Measurements from ENCODE around the gene LINC01488.

Gene LINC01488

DNA sequence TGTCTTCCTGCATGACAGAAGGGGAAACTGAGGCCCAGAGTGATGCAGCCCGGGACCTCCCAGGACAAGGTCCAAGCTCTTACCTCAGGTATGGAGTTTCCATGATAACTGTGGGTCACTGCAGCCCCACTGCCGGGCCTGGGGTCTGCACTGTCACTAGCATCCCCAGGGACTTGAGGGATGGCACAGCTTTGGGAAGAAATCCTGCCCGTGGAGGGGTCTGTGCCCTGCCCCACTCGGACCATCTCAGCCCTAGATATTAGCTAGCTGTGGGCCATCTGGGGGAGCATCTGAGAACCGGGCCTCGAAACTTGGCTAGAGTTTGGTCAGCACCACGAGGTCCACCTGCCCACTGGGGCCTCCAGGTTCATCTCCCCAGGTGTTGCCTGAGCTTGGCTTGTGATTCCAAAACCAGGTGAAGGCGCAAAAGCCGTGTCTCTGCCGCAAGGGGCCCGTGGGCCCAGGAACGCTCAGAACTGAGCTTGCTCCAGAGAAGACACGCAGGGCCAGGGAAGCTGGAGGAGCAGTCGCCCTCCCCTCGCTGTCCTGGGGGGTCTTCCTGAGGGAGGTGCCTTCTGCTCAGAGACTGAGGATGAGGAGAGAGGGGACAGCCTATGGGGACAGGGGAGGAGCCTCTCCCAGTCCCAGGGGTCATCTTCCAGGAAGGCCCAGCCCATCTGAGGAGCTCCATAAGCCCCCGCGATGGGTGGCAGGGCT lies 4.8 kb downstream of the LINC01488 start:
- Histone ChIP-seq H3K9me3 (ENCODE audit: low read length) (no peaks in the 10 kb centered on the region), H3K27ac (ENCODE audit: low read depth, low read length) (no peak overlapping the region)

DNA sequence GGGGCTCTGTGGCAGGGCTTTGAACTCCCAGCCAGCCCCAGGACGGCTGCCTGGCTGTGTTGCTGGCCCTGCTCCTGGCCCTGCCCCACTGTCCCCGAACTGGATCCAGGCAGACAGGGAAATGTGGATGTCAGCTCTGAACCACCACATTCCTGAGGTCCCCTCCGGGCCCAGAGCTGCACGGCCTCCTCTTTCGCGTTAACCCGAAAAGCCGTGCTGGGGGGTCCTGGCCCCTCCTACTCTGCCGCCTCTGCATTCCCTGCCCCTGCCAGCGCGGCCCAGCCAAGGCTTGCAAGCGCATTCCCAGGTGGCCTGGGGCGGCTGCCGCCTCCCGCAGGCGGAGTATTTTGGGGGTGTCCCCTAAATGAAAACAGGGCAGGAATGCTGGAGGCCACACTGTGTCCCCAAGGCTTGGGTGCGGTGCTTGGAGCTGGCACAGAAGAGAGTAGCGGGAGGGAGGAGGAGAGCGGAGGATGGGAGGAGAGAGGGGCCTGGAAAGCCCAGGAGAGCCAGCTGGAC lies 5.4 kb downstream of the LINC01488 start:
- Histone ChIP-seq H3K9me3 (ENCODE audit: low read length) (no peaks in the 10 kb centered on the region), H3K36me3 (ENCODE audit: insufficient read depth, low read length) (no peaks in the 10 kb centered on the region), H3K4me1 (ENCODE audit: insufficient read depth, low read length) (peaks cover 12% of the 10 kb centered on the region), H3K4me3 (ENCODE audit: low read depth in 1 of 2, low read length in 2 of 2) (no peak overlapping the region), H3K27me3 (ENCODE audit: control insufficient read depth in 1 of 2, insufficient read depth in 2 of 2, low read length in 2 of 2) (no peaks in the 10 kb centered on the region), H3K27ac (ENCODE audit: low read depth, low read length) (no peak overlapping the region), H3K9ac (ENCODE audit: low read length) (no peak overlapping the region)

More for the DNA sequence above, 4.8 kb downstream of the LINC01488 start:
- Histone ChIP-seq H3K27me3 (ENCODE audit: control insufficient read depth in 1 of 2, insufficient read depth in 2 of 2, low read length in 2 of 2) (no peaks in the 10 kb centered on the region), H3K4me1 (ENCODE audit: insufficient read depth, low read length) (peaks cover 12% of the 10 kb centered on the region), H3K36me3 (ENCODE audit: insufficient read depth, low read length) (no peaks in the 10 kb centered on the region), H3K4me3 (ENCODE audit: low read depth in 1 of 2, low read length in 2 of 2) (no peak overlapping the region), H3K9ac (ENCODE audit: low read length) (no peak overlapping the region)

DNA sequence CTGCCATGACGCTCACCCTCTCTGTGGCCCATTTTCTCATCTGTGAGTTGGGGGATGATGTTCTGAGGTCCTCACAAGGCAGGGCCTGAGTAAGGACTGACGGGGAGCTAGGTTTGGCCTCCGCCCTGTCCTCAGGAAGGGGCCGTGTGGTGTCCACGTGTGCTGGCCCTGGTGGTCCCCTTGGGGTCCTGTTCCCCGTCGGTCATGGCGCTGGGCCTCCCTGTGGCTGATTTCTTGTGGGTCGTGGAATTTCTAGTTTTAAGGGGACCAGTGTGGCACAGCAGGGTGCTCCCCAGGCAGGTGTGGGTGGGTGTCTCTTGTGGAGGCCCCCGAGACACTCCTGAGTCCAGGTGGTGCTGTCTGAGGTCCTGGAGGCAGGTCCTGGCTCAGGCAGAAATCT lies 5.9 kb downstream of the LINC01488 start:
- H3K4me1 ChIP-seq (ENCODE audit: insufficient read depth, low read length) = peaks cover 12% of the 10 kb centered on the region
- H3K27me3 ChIP-seq (ENCODE audit: control insufficient read depth in 1 of 2, insufficient read depth in 2 of 2, low read length in 2 of 2) = no peaks in the 10 kb centered on the region

DNA sequence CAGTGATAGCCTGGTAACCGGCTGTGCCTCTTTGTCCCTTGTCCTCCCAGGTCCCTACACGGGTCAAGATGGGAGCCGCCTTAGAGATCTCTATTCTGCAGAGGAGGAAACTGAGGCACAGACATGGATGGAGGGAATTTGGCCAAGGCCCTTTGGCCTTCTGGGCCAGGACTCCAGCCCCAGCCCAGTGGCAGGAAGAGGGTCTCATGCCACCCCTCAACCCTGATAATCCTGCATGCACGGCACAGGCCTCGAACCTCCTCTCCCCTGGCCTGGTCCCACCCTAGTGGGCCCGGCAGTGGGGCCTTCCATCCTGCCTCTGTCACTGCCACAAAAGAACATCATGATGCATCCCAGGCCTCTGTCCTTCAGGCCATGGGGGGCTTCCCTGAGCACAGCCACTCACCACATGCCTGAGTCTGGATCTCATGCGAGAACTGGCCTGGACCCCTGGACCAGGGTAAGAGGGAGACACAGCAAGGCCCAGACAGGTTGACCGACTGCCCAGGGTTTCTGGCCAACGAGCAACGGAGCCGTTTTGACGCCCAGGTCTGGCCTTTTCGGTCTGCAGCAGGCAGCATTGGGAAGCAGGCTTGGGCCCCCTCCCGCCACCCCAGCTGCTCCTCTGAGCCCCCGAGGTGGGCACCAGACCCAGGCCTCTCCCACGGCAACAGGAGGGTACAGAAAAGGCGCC lies 6.5 kb downstream of the LINC01488 start:
- Histone ChIP-seq H3K4me1 (ENCODE audit: insufficient read depth, low read length) (peaks cover 12% of the 10 kb centered on the region), H3K27me3 (ENCODE audit: control insufficient read depth in 1 of 2, insufficient read depth in 2 of 2, low read length in 2 of 2) (no peaks in the 10 kb centered on the region), H3K9ac (ENCODE audit: low read length) (no peak overlapping the region), H3K4me3 (ENCODE audit: low read depth in 1 of 2, low read length in 2 of 2) (no peak overlapping the region), H3K27ac (ENCODE audit: low read depth, low read length) (no peak overlapping the region), H3K9me3 (ENCODE audit: low read length) (no peaks in the 10 kb centered on the region), H3K36me3 (ENCODE audit: insufficient read depth, low read length) (no peaks in the 10 kb centered on the region)

More for the DNA sequence above, 5.9 kb downstream of the LINC01488 start:
- H3K9me3 ChIP-seq (ENCODE audit: low read length) = no peaks in the 10 kb centered on the region
- H3K4me3 ChIP-seq (ENCODE audit: low read depth in 1 of 2, low read length in 2 of 2) = no peak overlapping the region
- no peak overlapping the region for H3K9ac ChIP-seq (ENCODE audit: low read length)
- H3K36me3 ChIP-seq (ENCODE audit: insufficient read depth, low read length) = no peaks in the 10 kb centered on the region
- H3K27ac ChIP-seq (ENCODE audit: low read depth, low read length) = no peak overlapping the region

DNA sequence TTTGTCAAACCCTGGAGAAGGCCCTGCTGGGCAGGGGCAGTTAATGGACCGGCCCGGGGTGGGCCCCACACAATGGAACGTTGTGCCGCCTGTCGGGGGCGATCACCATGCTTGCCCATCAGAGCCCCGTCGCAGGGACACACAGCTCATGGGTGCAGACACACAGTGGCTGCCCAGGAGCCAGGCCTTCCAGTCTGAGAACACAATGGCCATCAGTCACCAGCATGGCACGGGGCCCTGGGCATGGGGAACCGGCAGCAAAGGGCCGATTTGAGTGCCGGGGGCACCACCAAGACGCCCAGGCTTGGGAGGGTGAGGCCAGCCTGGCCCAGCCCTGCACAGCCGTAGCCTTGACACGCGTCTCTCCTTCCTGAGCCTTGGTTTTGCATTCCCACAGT lies 7.1 kb downstream of the LINC01488 start:
- Histone ChIP-seq H3K27me3 (ENCODE audit: control insufficient read depth in 1 of 2, insufficient read depth in 2 of 2, low read length in 2 of 2) (no peaks in the 10 kb centered on the region), H3K36me3 (ENCODE audit: insufficient read depth, low read length) (no peaks in the 10 kb centered on the region), H3K9ac (ENCODE audit: low read length) (no peak overlapping the region), H3K27ac (ENCODE audit: low read depth, low read length) (no peak overlapping the region), H3K4me1 (ENCODE audit: insufficient read depth, low read length) (peaks cover 12% of the 10 kb centered on the region), H3K9me3 (ENCODE audit: low read length) (no peaks in the 10 kb centered on the region), H3K4me3 (ENCODE audit: low read depth in 1 of 2, low read length in 2 of 2) (no peak overlapping the region)

DNA sequence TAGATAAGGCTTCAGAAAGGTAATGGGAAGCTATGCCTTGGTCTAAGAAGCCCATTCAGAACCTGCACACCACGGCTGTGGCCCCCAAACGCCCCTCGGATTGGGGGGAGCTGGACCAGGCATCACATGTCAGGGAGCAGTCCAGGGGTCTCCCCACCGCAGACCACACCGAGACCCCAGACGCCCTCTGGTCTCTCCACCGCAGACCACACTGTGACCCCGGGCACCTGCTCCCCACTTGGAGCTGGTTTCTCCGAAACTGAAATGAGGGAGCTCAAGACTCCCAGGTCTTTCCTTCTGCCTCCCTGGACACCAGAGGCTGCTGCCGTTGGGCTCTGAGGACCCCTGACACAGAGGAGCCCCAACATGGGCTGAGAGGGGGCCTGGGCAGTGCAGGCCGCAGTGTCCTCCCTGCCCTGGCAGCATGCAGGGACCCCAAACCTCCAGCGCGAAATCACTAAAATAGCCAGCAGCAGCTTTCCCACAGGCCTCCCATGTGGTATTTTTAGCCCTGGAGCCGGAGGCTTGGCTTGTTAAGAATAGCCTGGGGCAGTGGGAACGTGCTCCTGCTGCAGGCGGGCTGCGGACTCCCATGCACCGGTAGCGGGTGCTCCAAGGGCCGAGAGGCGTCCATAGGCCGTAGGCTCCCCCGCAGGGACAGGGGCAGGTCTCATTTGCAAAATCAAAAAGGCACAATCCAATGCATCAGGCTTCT lies 7.7 kb downstream of the LINC01488 start:
- H3K9me3 ChIP-seq (ENCODE audit: low read length) = no peaks in the 10 kb centered on the region
- H3K4me3 ChIP-seq (ENCODE audit: low read depth in 1 of 2, low read length in 2 of 2) = no peak overlapping the region
- peaks cover 12% of the 10 kb centered on the region for H3K4me1 ChIP-seq (ENCODE audit: insufficient read depth, low read length)
- no peaks in the 10 kb centered on the region for H3K27me3 ChIP-seq (ENCODE audit: control insufficient read depth in 1 of 2, insufficient read depth in 2 of 2, low read length in 2 of 2)
- no peaks in the 10 kb centered on the region for H3K36me3 ChIP-seq (ENCODE audit: insufficient read depth, low read length)
- H3K9ac ChIP-seq (ENCODE audit: low read length) = no peak overlapping the region
- no peak overlapping the region for H3K27ac ChIP-seq (ENCODE audit: low read depth, low read length)

DNA sequence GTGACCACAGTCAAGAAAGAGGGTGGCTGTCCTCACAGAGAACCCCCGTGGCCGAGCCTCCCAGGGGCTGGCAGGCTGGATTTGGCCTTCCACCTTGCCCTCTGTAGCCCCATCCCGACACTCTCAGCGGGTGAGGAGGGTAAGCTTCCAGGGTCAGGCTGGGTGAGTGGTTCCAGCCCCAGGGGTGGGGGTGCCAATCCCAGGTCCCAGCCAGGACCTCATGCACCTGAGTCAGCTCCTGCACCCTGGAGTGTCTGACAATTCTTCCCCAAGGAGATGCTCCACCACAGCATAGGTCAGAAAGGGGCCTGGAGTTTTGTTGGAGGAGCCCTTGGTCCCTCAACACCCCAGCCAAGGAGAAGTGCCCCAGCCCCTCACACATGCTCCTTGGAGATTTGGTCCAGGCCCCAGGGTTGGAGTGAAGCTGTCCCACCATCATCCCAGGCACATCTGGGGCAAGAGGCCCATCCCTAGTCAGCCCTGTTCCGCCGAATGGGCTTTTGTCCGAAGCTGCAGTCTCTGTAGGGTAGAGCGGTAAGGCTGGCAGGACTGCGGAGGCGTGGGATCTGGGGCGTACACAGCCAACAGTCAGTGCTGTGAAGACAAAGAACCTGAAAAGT lies 8.4 kb downstream of the LINC01488 start:
- H3K36me3 ChIP-seq (ENCODE audit: insufficient read depth, low read length) = no peaks in the 10 kb centered on the region
- no peak overlapping the region for H3K4me3 ChIP-seq (ENCODE audit: low read depth in 1 of 2, low read length in 2 of 2)
- no peaks in the 10 kb centered on the region for H3K9me3 ChIP-seq (ENCODE audit: low read length)
- H3K4me1 ChIP-seq (ENCODE audit: insufficient read depth, low read length) = peaks cover 12% of the 10 kb centered on the region
- H3K27ac ChIP-seq (ENCODE audit: low read depth, low read length) = no peak overlapping the region
- no peaks in the 10 kb centered on the region for H3K27me3 ChIP-seq (ENCODE audit: control insufficient read depth in 1 of 2, insufficient read depth in 2 of 2, low read length in 2 of 2)
- no peak overlapping the region for H3K9ac ChIP-seq (ENCODE audit: low read length)

DNA sequence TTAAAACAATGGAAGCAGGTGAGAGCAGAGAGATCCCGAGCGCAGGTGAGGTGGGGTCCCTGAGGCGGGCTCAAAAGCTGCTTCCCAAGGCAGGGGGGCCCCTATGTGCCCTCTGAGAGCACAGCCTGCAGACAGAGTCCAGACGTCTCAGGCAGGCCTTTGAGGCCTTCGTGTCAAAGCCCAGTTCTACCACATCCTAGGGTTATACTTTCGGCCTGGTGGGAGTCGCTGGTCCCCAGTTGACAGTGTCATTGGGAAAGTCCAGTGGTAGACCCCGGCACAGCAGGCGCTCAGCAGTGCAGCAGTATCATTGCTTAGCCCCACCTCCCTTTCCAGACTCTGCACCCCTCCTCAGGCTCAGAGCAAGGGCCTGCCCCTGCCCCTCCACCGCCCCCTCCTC lies 9.1 kb downstream of the LINC01488 start:
- no peaks in the 10 kb centered on the region for H3K36me3 ChIP-seq (ENCODE audit: insufficient read depth, low read length)
- no peaks in the 10 kb centered on the region for H3K27me3 ChIP-seq (ENCODE audit: control insufficient read depth in 1 of 2, insufficient read depth in 2 of 2, low read length in 2 of 2)
- no peak overlapping the region for H3K9ac ChIP-seq (ENCODE audit: low read length)
- H3K27ac ChIP-seq (ENCODE audit: low read depth, low read length) = no peak overlapping the region
- H3K9me3 ChIP-seq (ENCODE audit: low read length) = no peaks in the 10 kb centered on the region
- peaks cover 12% of the 10 kb centered on the region for H3K4me1 ChIP-seq (ENCODE audit: insufficient read depth, low read length)
- H3K4me3 ChIP-seq (ENCODE audit: low read depth in 1 of 2, low read length in 2 of 2) = no peak overlapping the region

DNA sequence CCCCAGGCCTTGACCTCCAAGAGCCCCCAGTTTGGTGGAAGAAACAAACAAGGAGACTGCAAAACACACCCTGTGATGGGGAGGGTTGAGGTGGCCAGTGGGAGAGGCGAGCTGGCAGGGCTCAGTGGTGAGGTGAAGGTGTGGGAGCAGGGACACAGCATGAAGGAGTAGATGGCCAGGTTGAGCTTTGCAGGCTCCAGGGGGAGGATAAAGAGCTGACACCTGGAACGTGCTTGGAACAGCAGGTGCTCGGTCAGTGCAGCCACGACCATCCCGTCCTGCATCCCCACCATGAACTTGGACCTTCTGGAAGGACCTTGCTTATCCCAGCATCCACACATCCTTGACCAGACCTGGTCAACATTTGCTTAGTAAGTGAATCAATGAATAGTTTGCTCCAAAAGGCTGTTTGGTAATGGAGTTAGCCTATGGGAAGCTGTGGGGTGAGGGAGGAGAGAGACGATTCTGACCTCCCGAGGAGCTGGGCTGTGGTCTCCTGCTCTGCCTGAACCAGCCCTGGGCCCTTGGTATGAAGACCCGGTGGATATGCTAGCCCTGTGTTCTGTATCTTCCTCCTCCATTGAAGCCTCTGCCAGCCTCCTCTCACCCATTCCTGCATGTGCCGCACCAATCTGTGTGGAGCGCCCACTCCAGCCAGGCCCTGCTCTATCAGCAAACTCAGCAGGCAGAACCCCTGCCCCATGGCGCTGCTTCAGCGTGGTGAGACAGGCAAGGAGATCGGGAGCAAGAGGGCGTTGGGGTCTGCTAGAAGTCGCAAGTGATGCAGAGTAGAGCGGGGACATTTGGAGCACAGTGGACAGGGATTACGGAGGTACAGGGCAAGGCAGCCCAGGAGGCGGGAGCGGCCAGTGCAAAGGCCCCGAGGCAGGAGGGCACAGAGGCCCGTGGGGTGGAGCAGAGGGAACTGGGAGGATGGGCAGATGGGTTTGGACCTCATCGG lies 9.9 kb downstream of the LINC01488 start:
- H3K9ac ChIP-seq (ENCODE audit: low read length) = no peak overlapping the region
- H3K36me3 ChIP-seq (ENCODE audit: insufficient read depth, low read length) = no peaks in the 10 kb centered on the region
- peaks cover 16% of the 10 kb centered on the region for H3K4me1 ChIP-seq (ENCODE audit: insufficient read depth, low read length)
- H3K9me3 ChIP-seq (ENCODE audit: low read length) = no peaks in the 10 kb centered on the region
- H3K4me3 ChIP-seq (ENCODE audit: low read depth in 1 of 2, low read length in 2 of 2) = no peak overlapping the region
- H3K27ac ChIP-seq (ENCODE audit: low read depth, low read length) = no peak overlapping the region
- H3K27me3 ChIP-seq (ENCODE audit: control insufficient read depth in 1 of 2, insufficient read depth in 2 of 2, low read length in 2 of 2) = no peaks in the 10 kb centered on the region

DNA sequence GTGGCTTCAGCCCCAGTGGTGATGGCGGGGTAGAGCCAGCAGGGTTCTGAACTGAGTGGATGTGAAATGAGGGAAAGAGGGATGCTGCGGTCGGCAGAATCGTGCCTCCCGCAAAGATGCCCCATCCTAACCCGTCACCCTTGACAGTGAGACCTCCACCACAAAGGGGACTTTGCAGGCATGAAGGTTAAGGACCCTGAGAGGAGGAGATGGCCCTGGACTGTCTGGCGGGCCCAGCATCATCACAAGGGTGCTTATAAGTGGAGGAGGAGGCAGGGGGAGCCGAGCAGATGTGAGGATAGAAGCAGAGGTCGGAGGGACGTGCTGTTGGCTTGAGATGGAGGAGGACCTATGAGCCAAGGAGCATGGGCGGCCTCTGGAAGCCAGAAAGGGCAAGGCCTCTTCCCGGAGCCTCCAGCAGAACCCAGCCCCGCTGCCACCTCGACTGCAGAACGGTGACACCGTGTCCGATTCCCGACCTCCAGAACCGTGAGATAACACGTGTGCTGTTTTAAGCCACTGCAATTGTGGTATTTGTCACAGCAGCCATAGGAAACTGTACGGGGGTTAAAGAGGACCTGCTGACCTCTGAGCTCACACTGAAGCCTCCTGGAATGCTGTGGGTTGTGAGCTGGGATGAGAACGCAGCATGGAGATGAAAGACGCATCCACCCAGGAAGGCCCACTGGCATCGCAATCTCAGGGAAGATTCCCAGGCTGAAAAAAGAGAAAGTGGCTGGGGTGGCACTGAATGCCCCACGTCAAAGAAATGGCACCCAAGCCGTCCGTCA lies 10.9 kb downstream of the LINC01488 start:
- Histone ChIP-seq H3K27ac (ENCODE audit: low read depth, low read length) (no peak overlapping the region), H3K27me3 (ENCODE audit: control insufficient read depth in 1 of 2, insufficient read depth in 2 of 2, low read length in 2 of 2) (no peaks in the 10 kb centered on the region), H3K4me3 (ENCODE audit: low read depth in 1 of 2, low read length in 2 of 2) (no peak overlapping the region), H3K4me1 (ENCODE audit: insufficient read depth, low read length) (peaks cover 24% of the 10 kb centered on the region), H3K9ac (ENCODE audit: low read length) (no peak overlapping the region), H3K9me3 (ENCODE audit: low read length) (no peaks in the 10 kb centered on the region), H3K36me3 (ENCODE audit: insufficient read depth, low read length) (no peaks in the 10 kb centered on the region)
